HG03571 (cell line): ENCODE results near the gene ASB3.
A peak's percentile ranks its signal among the peaks of the same experiment; 100 is the strongest.
"Not testable (repeated sequence)": the region's sequence is repeated elsewhere in the genome, so short reads cannot be mapped to it uniquely, and the experiment has no call there.

Source experiments
- ATAC-seq: cut with Tn5 transposase; IDR thresholded peaks from one replicate; pipeline ENCODE4 v1.9.1; 2021; ENCODE audit not compliant: unreplicated experiment

ASB3 gene

GRCh38 chr2:53787614-53788289, 999 bp upstream of the ASB3 start:
- peak; percentile 8 for ATAC-seq

GRCh38 chr2:53786352-53786704, 425 bp downstream of the ASB3 start:
- peak; percentile 6 for ATAC-seq

DNA sequence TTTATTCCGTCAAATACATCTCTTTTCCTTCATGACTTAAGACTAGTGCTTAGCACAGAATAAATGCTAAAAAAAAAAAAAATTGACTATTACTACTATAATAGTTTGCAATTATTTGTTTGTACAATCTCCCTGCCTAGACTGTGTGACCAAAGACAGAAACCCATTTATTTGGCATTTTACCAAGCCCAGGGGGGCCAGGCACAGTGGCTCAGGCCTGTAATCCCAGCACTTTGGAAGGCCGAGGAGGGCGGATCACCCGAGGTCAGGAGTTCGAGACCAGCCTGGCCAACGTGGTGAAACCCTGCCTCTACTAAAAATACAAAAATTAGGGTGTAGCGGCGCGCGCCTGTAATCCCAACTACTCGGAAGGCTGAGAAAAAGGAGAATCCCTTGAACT, 1.4 kb downstream of the ASB3 start:
- no peak for ATAC-seq

GRCh38 chr2:53784436-53784835, 2.3 kb downstream of the ASB3 start:
- ATAC-seq = no peak

- ATAC-seq = no peak
These were observed 4.1 kb downstream of the ASB3 start for GRCh38 chr2:53782676-53783075.

DNA sequence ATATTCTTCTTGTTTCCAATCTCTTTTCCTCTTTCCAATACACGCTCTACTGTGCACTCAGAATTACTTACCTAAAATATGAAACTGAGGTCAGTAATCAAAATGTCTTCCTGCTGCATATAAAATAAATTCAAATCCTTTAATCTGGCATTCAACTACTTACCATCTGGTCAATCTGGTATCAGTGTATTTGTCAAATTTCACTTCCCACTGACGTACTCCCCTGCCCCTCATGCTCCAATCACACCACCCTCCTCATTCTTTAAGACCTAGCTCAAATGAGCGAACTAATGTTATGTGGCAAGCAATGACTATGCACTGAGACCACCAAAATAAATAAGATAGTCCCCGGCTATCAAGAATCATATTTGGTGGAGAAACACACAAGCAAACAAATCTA, 6.7 kb downstream of the ASB3 start:
- ATAC-seq = no peak

- ATAC-seq = no peak
These were observed 8.1 kb downstream of the ASB3 start for GRCh38 chr2:53778536-53779162.

DNA sequence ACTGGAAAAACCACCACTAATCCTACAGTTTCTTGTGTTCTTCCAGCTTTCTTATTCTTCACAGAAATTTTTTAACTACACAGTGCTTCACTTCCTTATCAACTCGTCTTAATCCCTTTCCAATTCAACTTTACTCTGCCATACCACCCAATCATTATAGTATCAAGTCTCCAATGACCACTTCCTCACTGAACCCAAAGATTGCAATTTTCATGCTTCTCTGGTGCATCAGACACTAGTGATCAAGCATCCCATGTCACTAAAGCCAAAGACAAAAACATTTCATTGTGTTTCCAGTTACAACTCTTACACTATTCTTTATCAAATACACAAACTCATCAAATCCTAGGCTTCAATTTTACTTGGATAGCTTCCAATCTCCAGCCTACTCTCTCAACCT, 9.6 kb downstream of the ASB3 start:
- ATAC-seq = no peak

DNA sequence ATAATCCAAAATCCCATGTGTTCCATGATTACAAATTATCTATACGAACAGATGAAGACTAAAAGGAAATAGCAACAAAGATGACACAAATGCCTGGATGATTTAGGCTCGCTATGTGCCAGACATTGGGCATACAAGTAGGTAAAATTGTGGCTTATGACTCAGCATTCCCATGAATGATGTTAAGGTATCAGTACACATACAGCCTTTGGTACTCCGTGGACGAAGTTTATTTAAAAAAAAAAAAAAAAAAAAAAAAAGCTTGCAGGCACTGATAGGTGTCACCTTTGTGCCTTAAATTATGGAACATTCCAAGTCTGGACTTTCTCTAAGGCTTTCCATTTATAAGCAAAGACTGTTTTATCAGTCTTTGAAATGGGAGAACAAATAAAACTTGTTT, 16.5 kb downstream of the ASB3 start:
- ATAC-seq = no peak

- ATAC-seq = no peak
These were observed 17.3 kb downstream of the ASB3 start for GRCh38 chr2:53769318-53769945.

DNA sequence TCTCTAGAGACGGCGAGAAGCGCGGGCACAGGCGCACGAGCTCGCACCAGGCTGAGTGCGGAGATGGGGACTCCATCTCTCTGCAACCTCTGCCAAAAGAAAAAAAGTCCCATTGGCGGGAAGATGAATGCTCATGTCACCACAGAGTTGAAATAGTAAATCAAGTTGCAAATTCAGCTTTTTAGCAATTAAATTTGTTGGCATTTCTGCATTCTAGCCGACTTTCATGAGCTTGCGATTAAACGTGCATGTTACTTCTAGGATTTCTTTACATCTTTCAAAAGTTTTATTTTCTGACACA, 18.6 kb downstream of the ASB3 start:
- peak; percentile 48 for ATAC-seq

DNA sequence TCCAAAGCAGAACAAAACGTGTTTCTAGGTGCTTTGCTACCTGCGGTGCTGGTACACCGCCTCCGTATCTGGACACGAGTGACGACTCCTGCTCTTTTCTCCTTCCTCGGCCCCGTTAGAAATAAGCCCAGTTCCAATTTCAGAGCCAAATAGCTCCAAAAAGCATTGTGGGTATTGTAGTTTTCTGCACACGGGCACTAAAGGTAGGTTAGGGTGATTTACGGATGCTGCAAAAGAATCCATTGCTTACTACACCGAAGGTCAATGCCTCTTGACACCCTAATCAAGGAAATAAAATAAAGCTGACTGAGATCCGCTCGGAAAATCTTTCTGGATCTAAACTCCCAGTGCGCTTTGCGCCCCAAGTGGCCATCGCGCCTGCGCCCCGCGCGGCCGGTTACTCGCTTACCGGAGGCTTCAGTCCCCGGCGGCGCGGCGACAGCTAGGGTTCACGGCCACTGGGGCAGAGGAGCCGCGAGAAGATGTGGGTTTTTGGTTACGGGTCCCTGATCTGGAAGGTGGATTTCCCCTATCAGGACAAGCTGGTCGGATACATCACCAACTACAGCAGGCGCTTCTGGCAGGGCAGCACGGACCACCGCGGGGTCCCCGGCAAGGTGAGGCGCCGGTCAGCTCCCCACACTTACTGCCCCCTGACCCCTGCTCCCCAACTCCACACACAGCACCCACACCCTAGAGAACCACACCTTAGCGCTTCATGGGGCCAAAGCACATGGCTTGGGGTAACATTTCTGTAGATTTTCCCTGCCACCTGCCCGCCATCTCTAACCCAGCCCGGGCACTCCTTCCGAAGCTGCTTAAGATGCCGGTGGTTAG, 19.1 kb downstream of the ASB3 start, which contains the start of gene CHAC2:
CHAC2 (plus strand) TSS at position 400 of the 837 bp plus-strand sequence; CDS start at position 483, 83 bp downstream.
- ATAC-seq = peak; percentile 93

GRCh38 chr2:53765767-53766166, 21.0 kb downstream of the ASB3 start:
- no peak for ATAC-seq

DNA sequence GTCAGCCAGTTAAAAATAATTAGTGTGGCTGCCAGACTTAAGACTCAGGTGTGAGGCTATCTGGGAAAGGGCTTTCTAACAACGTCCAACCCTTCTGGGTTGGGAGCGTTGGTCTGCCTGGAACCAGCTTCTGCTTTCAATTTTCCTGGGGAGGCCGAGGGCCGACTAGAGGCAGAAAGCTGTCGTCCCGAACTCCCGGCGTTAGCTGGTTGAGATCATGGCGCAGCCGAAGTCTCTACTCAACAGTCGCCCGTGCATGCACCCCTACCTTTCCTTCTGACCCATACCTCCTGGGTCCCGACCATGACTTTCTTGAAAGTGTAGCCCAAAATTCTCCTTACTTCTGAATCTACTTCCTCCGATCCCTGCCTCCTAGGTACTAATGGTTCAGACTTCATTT, 29.5 kb downstream of the ASB3 start:
- ATAC-seq = not testable (repeated sequence)

- no peak for ATAC-seq
These were observed 30.1 kb downstream of the ASB3 start for GRCh38 chr2:53756644-53757043.

DNA sequence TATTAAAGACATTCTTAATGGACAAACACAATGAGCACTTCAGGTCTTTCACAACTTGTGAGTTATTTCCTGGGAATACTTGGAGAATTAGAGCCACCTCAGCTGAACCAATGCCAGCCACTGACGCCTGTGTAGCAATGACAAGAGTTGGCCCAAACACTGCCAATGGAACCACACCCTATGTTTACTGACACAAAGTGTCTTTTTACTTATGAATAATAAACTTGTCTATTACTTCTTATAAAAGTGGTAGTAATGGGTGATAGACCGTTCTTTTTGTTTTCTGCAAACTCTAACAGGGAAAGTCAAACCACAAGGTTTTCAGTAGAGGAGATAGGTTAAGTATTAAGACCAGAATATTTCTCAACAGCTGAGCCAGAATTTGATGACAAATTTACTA, 31.6 kb downstream of the ASB3 start:
- ATAC-seq = no peak

- no peak for ATAC-seq
These were observed 33.7 kb downstream of the ASB3 start for GRCh38 chr2:53753041-53753440.

- ATAC-seq = no peak
These were observed 34.4 kb downstream of the ASB3 start for GRCh38 chr2:53752385-53752784.

GRCh38 chr2:53751728-53752127, 35.0 kb downstream of the ASB3 start:
- peak; percentile 85 for ATAC-seq

DNA sequence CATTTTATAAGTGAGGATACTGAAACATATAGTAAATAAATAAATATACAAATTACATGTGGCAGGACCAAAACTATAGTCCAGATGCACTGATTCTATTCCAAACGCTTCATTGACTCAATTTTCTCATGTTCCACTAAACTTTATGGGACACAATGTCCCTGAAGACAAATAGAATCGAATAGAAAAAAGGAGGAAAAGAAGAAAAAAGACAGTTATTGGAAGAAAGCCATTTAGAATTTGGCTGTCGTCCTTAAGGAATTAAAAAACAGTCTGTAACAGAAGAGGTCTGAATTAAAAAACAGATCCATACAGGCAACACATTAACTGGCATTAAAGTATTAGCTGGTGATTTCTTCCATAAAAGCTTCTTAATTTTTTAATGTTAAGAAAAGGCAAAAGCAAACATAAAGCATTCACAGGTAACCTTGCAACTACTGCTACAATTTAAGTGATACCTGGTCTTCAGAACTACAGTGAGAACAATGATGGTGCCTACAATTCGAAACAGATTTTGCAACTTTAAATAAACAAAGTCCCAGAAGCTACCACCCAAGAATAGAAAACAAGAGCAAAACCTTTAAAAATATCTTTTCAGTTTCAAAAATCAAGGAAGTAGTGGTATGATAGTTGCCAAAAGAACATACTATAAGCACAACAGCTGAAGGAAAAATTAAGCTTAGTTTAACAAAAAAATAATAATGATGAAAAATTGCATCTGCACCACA, 36.5 kb downstream of the ASB3 start:
- no peak for ATAC-seq
